AG04449 (cell line): Measurements from ENCODE around the gene TMEM69.

Source experiments
- CTCF ChIA-PET: fragments of 350-600 bp; formaldehyde crosslinking; extraction: SDS; loops from one replicate; lab custom pipeline; 2021; ENCODE audit warnings: antibody characterized with exemption; lab: Yijun Ruan, JAX
- POLR2A ChIA-PET: fragments of 400-600, 350-600 bp; formaldehyde crosslinking; extraction: SDS; loops from one replicate; lab custom pipeline; 2020; ENCODE audit warnings: antibody characterized with exemption, inconsistent platforms; lab: Yijun Ruan, JAX
- DNase-seq: peaks from one replicate; pipeline ENCODE4 v3.0.0-alpha.2; 2010; ENCODE audit warnings: low read depth, low spot score
- H3K4me3 ChIP-seq: 2 replicates; pipeline ENCODE4 v1.5.1; 2011; ENCODE audit warnings: low read depth, mild to moderate bottlenecking, control low read depth, low read length
- CTCF ChIP-seq: IDR thresholded peaks from one replicate; pipeline ENCODE4 v1.5.1; 2011; ENCODE audit warnings: mild to moderate bottlenecking, moderate library complexity, low read length, control low read depth, inconsistent platforms; ENCODE audit not compliant: insufficient read depth; ENCODE audit errors: missing control alignments

TMEM69 gene

GRCh38 chr1:45687754-45688740 lies at the start of gene TMEM69:
TSS of gene TMEM69 (plus strand) at chr1:45688181. CDS start at chr1:45691069, 2,888 bp downstream.
- TF ChIP-seq CTCF: no peak
- ChIA-PET POLR2A (interaction anchor here (0.6 to 1.0 kb wide), 3 partner anchors 9 to 156 kb away, joined by 3 to 4 read pairs (median 3); no protein-coding TSS in a partner anchor), CTCF (interaction anchor here (1.0 kb wide), 2 partner anchors 9 to 10 kb away, joined by 3 to 5 read pairs; no protein-coding TSS in a partner anchor)
- DNase-seq: peak; percentile 53
- peak within 1 kb of the TSS; percentile 96 for H3K4me3 ChIP-seq

GRCh38 chr1:45640293-45640692 lies 47.7 kb upstream of the TMEM69 start:
- DNase-seq: no peak
- CTCF ChIA-PET: no interaction called here
- POLR2A ChIA-PET: no interaction called here
- H3K4me3 ChIP-seq: no peak overlapping the region
- no peak for TF ChIP-seq CTCF

GRCh38 chr1:45643321-45643720 lies 44.7 kb upstream of the TMEM69 start:
- POLR2A ChIA-PET: no interaction called here
- TF ChIP-seq CTCF: no peak
- CTCF ChIA-PET: interaction anchor here (1.1 to 1.3 kb wide), 3 partner anchors 8 to 581 kb away, joined by 3 to 4 read pairs (median 3); no protein-coding TSS in a partner anchor
- no peak for DNase-seq
- no peak overlapping the region for H3K4me3 ChIP-seq

- ChIA-PET CTCF (interaction anchor here (1.2 to 1.3 kb wide), 2 partner anchors 30 to 580 kb away, joined by 3 to 4 read pairs; no protein-coding TSS in a partner anchor), POLR2A (no interaction called here)
- H3K4me3 ChIP-seq: no peak overlapping the region
- DNase-seq: no peak
- no peak for TF ChIP-seq CTCF
Observed at GRCh38 chr1:45643978-45644377, 44.0 kb upstream of the TMEM69 start.

DNA sequence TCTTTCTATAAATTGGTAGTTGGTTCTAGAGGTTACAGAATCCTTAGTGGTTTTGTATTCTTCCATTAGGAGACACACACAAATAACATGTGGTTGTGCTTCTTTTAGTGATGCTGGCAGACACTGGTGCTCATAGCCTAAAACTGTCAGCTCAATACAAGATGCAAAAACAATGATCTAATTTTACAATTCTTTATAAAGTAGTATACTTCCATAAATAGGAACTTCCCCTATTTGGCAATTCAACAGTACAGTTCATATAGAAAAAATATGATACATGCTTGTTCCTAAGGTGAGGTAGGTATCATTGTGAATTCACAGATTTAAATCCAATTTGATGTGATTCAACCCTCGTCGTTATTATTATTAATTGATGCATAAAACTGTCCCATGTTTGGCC lies 43.3 kb upstream of the TMEM69 start:
- POLR2A ChIA-PET: no interaction called here
- no peak overlapping the region for H3K4me3 ChIP-seq
- no peak for DNase-seq
- CTCF ChIA-PET: interaction anchor here (0.8 to 1.2 kb wide), 2 partner anchors 29 to 234 kb away, joined by 3 read pairs; no protein-coding TSS in a partner anchor
- no peak for TF ChIP-seq CTCF
